ENCODE data around the gene SPATA18.
"Not testable (repeated sequence)": the region's sequence is repeated elsewhere in the genome, so short reads cannot be mapped to it uniquely, and the experiment has no call there.

SPATA18 gene

GRCh38 chr4:52071791-52072546 is 20.9 kb downstream of the SPATA18 start:
- DNase-seq (ENCODE audit: low read depth), result no peak
- TF ChIP-seq CTCF (IDR thresholded peaks at IDR 0.05; ENCODE audit: low read length, missing control alignments), result no peak
- H3K4me3 ChIP-seq (replicated peaks; ENCODE audit: low read depth, low read length), result no peak overlapping the region

- no peak for TF ChIP-seq CTCF (IDR thresholded peaks at IDR 0.05; ENCODE audit: low read length, missing control alignments)
- DNase-seq (ENCODE audit: low read depth), result no peak
- no peak overlapping the region for H3K4me3 ChIP-seq (replicated peaks; ENCODE audit: low read depth, low read length)
Observed at GRCh38 chr4:52076731-52077130, 25.6 kb downstream of the SPATA18 start.

DNA sequence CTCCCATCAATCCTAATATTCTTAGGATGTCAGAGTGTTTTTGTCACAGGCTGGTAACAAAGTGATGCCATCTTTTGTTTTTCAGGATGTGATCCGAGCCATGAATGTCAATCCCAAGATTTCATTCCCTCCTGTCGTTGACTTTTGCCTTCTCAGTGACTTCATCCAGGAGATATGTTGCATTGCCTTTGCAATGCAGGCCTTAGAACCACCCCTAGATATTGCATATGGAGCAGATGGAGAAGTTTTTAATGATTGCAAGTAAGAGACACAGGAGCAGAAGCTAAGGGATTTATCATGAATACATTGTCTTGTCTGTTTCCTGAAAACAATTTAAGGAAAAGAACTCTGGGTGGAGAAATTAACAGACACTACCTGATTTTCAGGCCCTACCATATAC is 28.6 kb downstream of the SPATA18 start:
- no peak for DNase-seq (ENCODE audit: low read depth)
- no peak overlapping the region for H3K4me3 ChIP-seq (replicated peaks; ENCODE audit: low read depth, low read length)
- TF ChIP-seq CTCF (IDR thresholded peaks at IDR 0.05; ENCODE audit: low read length, missing control alignments), result no peak

- no peak overlapping the region for H3K4me3 ChIP-seq (replicated peaks; ENCODE audit: low read depth, low read length)
- no peak for DNase-seq (ENCODE audit: low read depth)
- TF ChIP-seq CTCF (IDR thresholded peaks at IDR 0.05; ENCODE audit: low read length, missing control alignments), result no peak
Observed at GRCh38 chr4:52081216-52081615, 30.1 kb downstream of the SPATA18 start.

DNA sequence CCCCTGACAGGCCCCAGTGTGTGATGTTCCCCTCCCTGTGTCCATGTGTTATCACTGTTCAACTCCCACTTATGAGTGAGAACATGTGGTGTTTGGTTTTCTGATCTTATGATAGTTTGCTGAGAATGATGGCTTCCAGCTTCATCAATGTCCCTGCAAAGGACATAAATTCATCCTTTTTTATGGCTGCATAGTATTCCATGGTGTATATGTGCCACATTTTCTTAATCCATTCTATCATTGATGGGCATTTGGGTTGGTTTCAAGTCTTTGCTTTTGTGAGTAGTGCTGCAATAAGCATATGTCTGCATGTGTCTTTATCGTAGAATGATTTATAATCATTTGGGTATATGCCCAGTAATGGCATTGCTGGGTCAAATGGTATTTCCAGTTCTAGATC is 35.3 kb downstream of the SPATA18 start:
- H3K4me3 ChIP-seq (replicated peaks; ENCODE audit: low read depth, low read length); DNase-seq (ENCODE audit: low read depth): not testable (repeated sequence)

- no peak overlapping the region for H3K4me3 ChIP-seq (replicated peaks; ENCODE audit: low read depth, low read length)
- no peak for TF ChIP-seq CTCF (IDR thresholded peaks at IDR 0.05; ENCODE audit: low read length, missing control alignments)
- no peak for DNase-seq (ENCODE audit: low read depth)
Observed at GRCh38 chr4:52091801-52092200, 40.7 kb downstream of the SPATA18 start.

DNA sequence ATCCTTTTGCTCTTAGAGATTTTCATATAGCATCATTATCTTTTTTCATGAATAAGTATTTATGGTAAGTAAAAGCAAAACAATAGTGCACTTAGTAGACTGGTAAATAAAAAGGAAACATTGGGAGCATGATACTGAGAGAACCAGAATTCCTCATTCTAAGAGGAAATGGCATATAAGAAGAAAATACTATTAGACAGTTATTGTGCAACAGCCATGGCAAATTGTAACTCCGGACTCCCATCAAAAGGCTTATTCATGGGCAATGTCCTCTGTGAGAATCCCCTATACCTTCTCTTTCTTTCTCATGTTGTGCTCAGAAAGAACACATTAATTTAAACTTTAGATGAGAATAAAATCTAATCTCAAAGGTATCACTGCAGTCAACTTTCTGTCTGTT is 42.4 kb downstream of the SPATA18 start:
- no peak overlapping the region for H3K4me3 ChIP-seq (replicated peaks; ENCODE audit: low read depth, low read length)
- no peak for TF ChIP-seq CTCF (IDR thresholded peaks at IDR 0.05; ENCODE audit: low read length, missing control alignments)
- DNase-seq (ENCODE audit: low read depth), result no peak

Data from fibroblast of pulmonary artery (primary cell).